Epidermal melanocyte (primary cell): ENCODE results near the gene ESPNL.

Source experiments
- DNase-seq: peaks from one replicate; pipeline ENCODE4 v3.0.0; 2011; ENCODE audit warnings: low spot score; ENCODE audit not compliant: insufficient read length

Gene ESPNL

DNA sequence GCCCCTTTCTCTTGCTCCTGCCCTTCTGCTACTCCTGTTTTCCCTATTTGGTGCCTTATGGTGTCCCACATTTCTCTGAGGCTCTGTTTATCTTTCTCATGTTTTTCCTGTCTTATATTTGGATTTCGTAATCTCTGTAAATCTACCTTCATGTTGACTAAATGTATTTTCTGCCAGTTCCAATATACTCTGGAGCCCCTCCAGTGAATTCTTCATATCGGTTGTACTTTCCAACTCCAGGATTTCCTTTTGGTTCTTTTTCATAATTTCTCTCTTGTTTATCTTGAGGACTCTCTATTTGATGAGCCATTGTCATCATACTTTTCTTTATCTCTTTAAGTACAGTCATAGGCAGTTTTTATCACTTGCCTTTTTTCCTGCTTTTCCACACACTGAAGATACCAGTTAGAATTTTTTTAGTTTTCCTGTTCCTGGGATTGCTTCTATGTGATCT is 20.2 kb upstream of the ESPNL start:
- no peak for DNase-seq

DNA sequence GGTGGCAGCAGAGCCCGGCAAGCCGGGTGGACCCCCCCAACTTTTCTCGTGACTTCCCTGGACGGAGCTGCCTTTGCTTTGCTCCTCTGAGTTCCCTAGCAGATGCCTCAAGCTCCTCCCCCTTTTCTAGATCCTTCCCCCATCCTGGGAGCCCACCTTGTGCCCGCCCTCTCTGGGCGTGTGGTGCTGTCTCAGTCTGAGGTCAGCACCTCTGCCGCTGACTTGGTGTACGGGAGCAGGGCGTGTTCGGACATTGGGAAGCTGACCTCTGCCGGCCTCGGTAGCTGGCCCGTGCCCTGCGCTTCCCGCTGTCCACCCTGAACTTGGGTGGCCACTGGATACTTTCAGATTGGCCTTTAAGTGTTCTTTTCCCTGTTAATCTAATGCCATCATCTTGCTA is 19.6 kb upstream of the ESPNL start:
- DNase-seq = no peak

DNA sequence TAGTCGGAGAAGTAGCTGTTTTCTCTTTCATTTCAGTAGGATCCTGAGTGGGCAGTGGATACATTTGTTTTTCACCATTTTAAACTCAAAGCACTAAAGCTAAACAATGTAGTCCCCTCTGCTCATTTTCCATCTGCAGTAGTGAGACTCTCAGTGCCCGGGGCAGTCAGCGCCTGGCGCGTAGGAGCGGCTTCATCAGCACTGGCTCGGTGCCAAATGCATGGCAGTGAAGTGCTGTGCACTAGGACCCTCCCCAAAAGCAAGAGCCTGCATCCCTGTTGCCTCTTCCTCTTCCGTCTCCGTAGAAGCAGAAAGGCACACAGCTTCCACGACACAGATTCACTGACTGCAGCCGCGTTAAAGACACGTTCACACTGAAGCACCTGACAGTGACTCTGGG is 19.0 kb upstream of the ESPNL start:
- no peak for DNase-seq

DNA sequence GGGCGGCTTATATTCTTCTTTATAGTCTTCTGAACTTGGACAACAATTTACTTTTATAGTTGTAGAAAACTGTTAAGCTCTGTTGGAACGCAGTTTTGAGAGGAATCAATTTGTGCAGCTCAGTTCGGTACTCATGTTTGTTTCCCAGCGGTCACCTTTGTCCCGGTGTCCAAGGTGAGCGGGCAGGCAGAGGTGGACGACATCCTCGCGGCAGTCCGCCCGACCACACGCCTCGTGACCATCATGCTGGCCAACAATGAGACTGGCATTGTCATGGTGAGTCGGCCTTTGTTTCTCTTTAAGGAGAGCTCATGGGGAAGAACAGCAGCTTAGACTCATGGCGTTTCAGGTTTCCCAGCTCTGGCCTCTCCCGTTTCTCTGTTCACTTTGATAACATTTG is 18.6 kb upstream of the ESPNL start:
- DNase-seq = no peak

DNA sequence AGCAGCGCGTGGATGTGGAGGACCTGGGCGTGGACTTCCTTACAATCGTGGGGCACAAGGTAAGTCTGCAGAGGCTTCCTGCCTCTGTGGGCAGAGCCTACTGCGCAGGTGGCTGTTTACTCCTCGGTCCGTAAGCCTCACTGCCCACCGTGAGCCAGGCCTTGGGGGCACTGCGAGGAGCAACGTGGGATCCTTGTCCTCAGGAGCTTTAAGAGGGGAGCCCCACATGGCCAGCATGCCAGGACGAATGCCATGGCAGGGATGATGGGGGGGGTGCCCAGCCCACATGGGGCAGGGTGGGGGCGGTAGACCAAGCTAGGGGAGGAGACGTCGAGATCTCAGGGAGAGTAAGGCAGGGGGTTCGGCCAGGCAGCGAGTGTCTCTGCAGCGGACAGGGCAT is 18.0 kb upstream of the ESPNL start:
- no peak for DNase-seq

DNA sequence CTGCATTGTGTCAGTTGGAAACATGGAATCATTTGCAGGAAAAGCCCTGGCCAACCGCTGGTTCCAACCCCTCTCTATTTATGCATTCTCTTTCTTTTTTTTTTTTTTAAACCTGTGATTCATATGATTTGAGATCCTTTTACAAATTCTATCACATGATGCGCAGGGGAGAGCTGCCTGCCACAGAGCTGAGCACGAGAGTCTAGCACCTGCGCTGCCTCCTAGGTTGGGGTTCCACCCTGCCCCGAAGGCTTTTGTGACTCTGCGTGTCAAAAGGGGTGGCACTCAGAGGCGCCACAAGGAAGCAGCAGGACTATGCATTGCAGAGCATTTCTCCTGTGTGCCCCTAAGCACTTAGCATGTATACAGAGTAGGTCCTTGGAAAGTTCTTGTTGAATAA is 17.3 kb upstream of the ESPNL start:
- no peak for DNase-seq

DNA sequence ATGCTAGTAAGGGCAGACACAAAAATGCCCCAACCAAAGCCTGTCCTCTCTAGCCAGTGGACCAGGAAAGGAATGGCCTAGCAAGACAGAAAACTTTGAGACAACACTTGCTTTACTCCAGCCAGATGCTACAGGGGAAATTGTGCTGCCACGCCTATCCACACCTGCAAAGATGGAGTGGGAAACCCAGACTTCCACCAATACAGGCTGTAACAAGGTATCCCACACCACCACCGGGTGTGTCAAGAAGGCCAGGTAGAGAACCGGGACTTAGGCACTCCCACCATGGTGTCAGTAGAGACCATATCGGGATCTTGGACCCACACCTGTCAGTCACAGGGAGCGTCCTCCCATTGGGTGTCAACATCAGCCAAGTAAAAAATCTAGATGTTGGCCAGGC is 16.2 kb upstream of the ESPNL start:
- DNase-seq = no peak

DNA sequence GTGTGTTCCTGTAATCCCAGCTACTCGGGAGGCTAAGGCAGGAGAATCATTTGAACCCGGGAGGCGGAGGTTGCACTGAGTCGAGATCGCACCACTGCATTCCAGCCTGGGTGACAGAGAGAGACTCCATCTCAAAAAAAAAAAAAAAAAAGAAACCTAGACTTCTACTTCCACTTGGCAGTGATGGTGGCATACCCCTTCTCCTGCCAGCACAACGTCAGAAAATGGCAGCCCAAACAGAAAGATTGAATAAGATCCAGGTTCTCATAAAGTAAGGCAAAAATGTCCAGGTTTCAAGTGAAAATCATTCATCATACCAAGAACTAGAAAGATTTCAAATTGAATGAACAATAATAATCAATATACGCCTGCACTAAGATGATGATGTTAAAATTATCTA is 15.4 kb upstream of the ESPNL start:
- DNase-seq = no peak

DNA sequence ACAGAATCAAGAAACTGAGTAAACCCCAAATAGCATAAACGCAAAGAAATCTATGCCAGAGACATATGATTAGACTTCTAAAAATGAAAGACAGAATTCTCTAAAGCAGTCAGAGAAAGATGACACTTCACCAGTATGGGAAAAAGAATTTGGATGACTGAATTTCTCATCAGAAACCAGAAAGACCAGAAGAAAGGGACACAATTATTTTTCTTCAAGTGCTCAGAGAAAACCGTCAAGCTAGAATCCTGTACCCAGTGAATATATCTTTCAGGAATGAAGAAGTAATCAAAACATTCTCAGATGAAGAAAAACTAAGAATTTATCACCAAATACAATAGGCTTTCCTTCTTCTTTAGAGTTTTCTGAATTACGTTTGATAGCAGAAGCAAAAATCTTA is 14.2 kb upstream of the ESPNL start:
- DNase-seq = no peak

DNA sequence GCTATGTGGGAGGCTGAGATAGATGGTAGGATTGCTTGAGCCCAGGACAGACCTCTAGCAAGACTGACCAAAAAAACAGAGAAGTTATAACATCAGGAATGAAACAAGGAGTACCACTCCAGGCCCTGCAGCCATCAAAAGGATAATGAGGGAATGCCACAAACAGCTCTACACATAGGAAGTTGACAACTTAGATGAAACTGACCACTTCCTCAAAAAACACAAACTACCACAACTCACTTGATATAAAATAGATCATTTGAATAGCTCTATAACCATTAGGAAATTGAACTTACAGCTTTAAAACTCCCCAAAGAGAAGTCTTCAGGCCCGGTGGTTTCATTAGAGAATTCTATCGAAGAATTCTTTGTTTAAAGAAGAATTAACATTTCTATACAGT is 12.9 kb upstream of the ESPNL start:
- no peak for DNase-seq

DNA sequence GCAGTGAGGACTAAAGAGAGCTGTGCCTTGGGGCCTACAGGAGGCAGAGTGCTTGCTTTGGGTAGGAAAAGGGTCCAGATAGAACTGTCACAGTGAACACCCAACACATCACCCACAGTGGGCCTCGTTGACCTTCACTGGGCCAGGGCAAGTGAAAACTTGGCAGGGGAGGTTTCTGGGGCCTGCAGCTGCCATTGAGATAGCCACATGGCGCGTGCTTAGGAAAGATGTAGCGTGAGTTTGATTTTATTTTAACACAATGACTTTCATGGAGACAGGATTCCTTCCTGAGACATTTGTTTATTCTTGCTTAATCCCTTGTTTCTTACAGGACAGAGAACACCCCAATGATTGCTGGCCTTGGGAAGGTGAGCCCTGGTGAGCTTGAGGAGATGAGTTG is 9.3 kb upstream of the ESPNL start:
- DNase-seq = no peak

DNA sequence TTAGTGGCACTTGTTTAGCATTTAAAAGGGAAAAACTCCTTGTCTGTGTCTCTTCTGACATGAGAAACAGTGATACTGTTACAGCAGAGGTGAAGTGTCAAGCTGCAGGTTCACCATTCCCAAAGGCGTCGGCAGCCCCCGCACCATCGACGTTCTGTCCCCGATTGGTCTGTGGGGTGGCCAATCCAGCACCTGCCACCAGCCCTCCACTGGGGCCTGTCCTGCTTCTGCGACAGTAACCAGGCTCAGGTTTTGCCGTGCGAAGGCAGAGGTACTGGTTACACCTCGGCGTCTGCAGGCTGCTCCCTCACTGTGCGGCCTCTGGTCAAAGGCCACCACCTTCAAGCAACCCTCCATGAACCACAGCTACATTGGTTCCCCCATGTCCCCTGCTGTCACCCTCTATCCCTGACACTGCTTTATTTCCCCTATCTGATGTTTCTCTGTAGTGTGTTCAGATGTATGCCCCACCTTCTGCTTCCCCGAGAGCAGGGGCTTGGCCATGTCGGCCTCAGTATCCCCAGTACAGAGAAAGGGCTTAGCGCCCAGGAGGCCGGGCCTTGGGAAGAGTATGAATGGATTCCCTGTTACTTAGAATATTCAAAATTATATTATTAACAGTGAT is 8.6 kb upstream of the ESPNL start:
- DNase-seq = no peak

DNA sequence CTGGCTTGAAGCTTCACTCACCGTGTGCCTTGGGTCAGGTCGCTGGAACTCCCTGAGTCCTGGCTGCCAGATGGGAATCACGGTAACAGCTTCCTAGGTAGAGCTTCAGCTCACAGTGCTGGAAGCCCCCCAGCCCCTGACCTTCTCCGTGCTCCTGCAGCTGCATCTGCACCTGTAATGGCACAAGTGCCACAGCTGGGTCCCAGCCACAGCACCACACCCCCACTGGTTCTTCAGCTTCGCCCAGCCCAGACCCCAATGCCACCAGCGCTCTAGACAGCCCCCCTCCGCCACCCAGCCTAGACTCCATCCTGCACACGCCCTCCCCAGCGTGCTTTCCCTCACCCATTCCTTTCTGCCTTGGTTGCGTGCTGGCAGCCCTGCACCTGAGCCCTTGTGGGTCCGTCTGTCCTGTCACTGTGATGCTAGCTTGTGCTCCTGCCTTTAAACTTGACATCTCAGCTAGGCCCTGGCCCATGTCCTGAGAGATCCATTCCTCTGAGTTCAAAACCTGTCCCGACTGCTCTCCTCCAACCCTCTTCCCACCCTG is 7.6 kb upstream of the ESPNL start:
- no peak for DNase-seq

DNA sequence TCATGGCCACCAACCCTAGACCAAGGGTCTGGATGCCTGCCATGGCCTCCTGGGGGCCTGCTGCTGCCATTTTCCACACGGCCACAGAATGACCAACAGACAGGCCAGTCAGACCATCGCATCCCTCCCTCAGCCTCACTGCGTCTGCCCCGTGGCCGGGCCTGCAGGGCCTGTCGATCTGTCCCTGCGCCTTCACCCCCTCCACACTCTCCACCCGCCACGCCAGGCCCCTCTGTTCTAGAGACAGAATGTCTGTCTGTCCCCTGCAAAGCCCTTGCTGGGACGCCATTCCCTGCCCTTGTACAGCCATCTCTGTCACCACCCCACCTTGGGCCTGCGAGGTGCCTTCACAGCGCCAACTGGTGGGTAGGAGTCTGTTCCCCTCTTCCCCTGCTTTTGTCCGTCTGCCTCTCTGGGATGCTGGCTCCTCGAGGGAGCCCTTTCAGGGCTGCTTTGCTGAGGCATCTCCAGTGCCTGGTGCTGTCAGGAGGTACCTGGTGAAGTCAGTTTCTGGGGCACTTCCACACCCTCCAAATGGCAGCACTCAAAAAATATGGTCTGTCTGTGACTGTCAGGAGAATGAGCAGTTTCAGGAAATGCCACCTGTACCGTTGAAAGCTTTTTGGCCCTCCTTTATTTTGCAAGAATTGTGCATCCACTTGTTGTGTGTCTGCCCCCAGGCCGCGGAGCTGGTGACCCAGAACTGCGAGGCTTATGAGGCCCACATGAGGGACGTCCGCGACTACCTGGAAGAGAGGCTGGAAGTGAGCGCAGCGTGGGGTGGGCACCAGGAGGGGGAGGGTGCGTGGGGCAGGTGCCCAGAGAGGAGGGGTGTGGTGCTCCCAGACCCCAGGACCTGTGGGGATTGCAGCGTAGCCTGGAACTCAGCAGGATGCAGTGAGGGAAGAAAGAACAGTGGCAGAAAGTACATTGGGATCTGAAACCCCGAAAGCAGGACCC is 6.7 kb upstream of the ESPNL start:
- DNase-seq = no peak

DNA sequence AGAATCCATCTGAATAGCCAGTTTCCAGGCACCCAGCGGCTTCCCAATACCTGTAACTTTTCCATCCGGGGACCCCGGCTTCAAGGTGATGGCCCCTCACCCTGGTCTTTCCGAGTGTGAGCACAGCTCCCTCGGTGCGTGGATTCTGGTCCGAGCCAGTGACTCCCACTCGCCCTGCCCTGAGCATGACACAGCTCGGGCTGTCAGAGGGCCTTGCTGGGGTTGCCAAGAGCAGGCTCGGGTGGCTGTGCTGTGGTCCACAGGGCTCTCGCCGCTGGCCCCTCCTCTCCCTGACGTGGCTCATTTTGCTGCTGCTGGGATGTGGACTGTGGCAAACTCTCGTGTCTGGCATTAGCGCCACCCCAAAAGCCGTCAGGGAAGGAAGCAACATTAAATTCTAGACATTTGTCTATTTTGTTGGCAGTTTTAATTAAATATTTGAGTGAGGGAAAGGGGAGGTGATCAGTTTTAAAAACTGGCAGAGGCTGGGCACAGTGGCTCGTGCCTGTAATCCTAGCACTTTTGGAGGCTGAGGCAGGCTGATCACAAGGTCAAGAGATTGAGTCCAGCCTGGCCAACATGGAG is 5.6 kb upstream of the ESPNL start:
- DNase-seq = no peak

DNA sequence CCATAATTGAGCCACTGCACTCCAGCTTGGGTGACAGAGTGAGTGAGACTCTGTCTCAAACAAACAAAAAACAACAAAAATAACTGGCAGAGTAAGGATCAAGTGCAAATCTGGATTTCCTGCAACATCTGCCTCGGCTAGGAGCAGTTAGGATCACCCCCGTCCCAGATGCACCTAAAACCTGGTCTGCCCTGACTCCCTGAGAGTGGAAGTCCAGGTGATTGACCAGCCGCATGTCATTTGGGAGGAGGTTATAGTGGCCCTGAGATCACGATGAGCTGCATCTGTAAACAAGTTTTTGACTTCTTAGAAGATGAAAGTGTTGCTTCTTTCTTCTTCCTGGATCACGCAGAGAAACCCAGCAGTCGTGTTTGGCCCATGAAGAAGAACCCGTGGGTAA is 5.0 kb upstream of the ESPNL start:
- DNase-seq = no peak

DNA sequence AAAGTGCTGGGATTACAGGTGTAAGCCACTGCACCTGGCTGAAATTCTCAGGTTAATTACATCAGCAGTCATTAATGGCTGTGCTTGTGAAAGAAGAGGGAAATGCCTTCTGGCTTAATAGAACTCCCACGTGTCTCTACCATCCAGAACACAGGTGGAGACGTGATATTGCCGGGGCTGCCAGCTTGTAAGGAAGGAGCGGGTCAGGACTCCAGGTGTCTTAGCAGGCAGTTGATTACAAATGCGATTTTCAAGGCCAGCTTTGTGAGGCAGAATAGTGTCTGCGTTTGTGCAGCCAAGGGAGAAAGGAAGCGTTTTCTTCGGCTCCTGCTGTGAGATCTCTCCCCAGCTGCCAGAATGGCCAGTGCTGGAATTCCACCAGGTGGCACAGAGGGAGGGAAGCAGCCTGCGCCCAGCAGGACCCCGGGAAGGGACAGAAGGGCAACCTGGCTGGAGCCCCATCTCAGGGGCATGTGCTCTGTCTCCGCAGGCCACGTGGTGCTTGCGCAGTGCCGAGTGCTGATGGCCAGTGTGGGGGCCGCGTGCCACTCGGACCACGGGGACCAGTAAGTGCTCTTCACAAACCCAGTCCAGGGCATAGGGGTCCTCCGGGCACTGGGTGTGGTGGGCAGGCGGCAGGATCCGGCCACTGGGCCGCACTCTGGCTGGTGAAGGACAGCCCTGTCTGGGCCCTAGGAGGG is 3.7 kb upstream of the ESPNL start:
- DNase-seq = no peak

DNA sequence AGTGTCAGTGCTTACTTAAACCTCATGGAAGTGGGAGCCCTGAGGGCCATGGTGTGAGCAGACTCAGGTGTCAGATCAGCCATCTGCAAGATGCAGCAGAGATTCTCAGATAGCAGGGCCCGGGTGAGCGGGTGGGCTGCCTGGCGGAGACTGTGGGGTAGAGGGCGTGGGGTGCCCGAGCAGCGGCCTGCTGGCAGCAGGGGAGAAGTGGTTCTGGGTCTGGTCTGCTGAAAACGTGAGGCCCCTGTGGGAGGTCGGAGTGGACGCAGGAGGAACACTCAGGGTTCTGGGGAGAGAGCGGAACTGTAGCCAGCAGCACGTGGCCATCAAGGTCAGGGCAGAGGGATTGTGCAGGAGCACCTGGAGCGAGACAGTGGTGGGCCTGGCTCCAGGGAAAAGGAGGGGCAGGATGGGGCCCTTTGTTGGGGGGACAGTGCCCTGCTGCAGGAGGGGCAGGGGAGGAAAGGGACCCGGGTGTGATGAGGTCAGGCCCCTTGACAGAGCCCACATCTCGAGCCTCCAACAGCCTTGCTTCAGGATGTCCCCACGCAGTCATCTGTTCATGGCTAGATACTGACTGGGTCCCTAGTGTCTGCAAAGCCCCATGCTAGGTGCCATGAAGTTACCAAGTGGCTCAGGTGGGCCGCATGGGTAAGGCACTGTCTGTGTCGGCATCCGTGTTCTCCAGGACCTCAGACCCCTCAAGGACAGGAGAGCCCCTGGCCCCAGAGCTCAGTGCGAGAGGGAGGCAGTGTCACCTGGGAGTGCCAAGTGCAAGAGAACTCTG is 2.7 kb upstream of the ESPNL start:
- DNase-seq = no peak

DNA sequence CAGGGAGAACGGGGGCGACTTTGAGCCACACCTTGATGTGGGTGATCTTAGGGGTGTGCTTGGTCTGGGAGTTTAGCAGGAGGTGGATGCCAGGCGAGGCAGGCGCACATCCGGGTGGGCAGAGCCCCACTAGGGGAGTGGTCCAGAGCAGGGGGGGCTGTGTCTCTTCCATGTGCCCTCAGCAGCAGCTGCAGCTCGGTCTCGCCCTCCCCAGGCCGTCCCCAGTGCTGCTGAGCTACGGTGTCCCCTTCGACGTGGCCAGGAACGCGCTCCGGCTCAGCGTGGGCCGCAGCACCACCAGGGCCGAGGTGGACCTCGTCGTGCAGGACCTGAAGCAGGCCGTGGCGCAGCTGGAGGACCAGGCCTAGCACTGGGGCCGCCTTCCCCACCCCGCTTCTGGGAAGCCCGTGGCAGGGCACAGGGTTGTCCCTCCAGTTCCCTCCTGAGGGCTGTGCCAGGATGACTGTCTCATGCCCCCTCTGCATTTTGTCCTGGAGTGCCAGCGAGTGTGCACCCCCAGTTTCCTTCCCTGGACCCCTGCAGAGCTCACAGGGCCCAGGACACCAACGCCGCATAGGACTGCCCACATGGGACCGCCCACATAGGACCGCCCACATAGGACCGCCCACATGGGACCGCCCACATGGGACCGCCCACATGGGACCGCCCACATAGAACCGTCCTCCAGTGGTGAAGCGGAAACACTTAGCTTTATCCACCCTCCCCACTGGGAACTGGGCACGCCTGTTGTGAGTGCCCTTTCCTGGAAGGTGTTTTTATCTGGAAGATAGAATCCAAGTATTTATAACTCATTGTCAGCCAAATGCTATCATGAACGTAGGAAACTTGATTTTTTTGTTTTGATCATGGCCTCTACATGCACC is 1.9 kb upstream of the ESPNL start:
- DNase-seq = no peak
